B cell (primary cell): ENCODE data around the gene SLC6A12.

ENCODE experiments used
- CTCF ChIP-seq: fragments of 200-600 bp; IDR thresholded peaks from one replicate; pipeline ENCODE4 v1.8.0; 2022; ENCODE audit warnings: antibody characterized with exemption, mild to moderate bottlenecking
- EZH2 ChIP-seq: IDR thresholded peaks from 2 replicates; pipeline ENCODE4 v1.6.1; 2012; ENCODE audit warnings: borderline replicate concordance, low read depth, mild to moderate bottlenecking, moderate library complexity, low read length; ENCODE audit not compliant: insufficient read depth, poor library complexity, severe bottlenecking

DNA sequence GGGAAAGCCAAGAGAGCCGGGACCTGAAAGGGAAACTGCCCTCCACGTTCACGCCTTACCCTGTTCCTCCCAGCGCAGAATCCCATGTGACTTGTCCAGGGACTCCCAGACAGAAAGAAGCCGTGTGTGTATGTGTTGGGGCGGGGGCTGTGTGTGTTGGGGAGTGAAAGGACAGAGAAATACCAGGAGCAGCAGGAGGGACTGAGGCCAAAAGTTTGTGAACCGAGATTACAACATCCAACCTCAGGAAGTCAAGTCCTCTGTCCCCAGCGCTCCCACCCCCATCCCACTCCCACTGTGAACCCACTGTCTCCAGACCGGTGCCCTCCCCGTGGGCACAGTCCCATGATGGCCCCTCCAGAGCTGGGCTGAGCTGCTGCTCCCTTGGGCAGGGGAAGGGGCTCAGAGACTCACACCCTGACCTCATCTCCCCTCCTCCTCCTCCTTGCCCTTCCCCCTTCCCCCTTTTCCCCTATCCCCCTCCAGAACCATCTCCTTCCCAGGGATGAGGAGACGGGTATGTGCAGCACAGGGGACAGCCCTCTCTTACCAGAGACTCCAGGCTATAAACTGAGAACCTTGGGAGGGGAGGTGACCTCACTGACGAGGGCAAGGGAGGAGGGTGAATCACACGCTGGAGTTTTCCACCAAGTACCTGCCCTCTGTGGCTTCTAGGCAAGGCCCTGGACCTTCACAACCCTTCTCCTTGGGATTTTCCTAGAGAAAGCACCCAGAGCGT lies at the start of gene SLC6A12:
- TF ChIP-seq CTCF (no peak), EZH2 (no peak)
